ENCODE results near the gene ARID1A.
A peak's percentile ranks its signal among the peaks of the same experiment; 100 is the strongest.
"Not testable (repeated sequence)": the region's sequence is repeated elsewhere in the genome, so short reads cannot be mapped to it uniquely, and the experiment has no call there.

ARID1A gene

DNA sequence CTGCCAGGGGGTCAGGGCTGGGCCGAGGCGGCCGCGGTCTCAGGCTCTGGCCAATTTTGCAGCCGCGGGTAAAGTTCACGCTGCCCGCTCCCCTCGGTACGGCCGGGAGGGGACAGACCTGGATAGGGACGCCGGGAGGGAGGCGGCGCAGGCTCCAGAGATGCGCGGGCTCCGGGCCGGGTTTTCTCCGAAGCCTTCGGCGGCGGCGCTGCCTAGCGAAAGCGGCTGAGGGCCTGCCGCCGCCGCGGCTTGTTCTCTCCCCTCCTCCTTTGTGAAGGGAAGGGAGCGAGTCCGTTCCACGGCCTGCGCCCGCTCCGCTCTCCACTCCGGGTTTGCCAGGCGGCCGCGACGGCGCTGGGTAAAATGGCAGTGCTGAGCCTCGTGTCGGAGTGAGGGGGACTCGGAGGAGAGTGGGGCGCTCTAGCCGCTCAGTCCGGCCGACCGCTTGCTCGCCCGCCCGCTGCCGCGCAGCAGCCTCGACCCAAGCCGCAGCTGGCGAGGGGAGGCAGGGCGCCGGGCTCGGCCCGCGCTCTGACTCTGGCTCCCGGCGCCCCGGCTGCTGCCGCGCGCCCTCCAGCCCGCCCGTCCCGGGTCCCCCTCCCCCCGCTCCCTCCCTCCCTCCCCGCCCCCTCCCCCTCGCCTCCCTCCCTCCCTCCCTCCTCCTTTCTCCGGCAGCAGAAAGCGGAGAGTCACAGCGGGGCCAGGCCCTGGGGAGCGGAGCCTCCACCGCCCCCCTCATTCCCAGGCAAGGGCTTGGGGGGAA is at the start of gene ARID1A:
Gene ARID1A, plus strand, starts transcription at position 660 of the 763 bp plus-strand sequence. CDS start 389 bp downstream, outside the sequence.
- peak; percentile 98 for DNase-seq

DNA sequence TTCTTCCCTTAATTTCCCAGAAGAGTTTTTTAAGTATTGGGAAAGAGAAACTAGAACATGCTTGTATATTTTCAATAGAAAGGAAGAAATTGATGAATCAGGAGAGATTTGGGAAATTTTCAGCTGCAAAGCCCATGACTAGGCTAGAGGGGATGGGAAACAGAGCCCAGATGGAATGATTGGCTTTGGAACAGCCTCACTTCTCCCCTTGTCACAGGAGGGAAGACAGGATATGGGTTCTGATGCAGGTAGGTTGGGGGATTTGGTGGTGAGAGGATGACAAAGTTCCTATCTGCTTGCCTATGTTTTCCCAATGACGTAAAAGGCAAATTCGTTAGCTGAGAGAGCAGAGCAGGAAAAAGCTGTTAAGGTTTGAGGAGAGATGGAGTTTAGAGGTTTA is 31.0 kb upstream of the ARID1A start:
- no peak for DNase-seq

- no peak for DNase-seq
Measured at GRCh38 chr1:26666855-26667254, 29.0 kb upstream of the ARID1A start.

DNA sequence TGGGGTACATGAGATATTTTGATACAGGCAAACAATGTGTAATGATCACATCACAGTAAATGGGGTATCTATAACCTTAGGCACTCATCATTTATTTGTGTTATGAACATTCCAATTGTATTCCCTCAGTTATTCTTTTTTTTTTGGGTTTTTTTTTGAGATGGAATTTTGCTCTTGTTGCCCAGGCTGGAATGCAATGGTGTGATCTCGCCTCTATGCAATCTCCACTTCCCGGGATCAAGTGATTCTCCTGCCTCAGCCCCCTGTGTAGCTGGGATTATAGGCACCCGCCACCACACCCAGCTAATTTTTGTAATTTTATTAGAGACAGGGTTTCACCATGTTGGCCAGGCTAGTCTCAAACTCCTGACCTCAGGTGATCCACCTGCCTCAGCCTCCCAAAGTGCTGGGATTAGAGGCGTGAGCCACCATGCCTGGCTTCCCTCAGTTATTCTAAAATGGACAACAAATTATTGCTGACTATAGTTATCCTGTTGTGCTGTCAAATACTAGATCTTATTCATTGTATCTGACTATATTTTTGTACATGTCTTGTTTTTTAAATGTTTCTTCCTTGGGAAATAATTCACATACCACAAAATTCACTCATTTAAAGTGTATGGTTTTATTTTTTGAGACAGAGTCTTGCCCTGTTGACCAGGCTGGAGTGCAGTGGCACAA is 27.6 kb upstream of the ARID1A start:
- not testable (repeated sequence) for DNase-seq

DNA sequence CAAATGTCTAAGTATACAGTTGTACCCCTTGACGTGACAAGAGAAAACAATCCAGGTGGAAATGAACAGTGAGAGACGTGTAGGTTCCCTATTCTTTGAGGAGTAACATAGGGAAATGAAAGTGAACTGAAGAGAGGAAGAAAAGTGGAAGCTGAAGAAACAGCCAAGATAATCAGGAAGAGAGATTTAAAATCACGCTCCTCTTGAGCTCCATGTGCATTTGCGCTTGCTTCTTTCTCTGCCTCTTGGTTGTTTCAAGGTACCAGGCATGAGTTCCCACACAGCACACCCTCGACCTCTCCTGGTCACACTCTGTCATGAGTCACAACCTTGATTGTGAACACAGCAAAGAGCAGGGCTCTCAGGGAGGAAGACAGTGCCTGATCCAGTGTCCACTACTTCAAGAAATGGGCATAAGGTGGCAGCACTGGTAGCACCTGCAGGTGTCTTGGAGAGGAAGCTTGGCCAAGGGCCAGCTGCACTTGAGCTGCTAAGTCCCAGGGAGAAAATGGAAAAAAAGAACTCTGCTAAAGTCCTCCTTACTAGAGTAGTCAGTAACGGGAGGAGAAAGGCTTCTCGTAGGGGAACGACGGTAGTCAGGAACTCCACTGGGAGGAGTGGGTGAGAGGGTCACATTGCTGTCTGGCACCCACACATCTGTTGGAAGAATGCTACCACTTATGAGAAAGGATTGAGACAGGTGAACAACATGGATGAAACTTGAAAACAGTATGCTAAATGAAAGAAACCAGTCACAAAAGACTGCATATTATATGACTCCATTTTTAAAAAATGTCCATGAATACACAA is 18.3 kb upstream of the ARID1A start:
- peak; percentile 75 for DNase-seq

- no peak for DNase-seq
Measured at GRCh38 chr1:26684763-26685508, 10.9 kb upstream of the ARID1A start.

- no peak for DNase-seq
Measured at GRCh38 chr1:26686795-26687194, 9.0 kb upstream of the ARID1A start.

GRCh38 chr1:26689504-26689903 is 6.3 kb upstream of the ARID1A start:
- DNase-seq: no peak

- DNase-seq: no peak
Measured at GRCh38 chr1:26690157-26690556, 5.7 kb upstream of the ARID1A start.

DNA sequence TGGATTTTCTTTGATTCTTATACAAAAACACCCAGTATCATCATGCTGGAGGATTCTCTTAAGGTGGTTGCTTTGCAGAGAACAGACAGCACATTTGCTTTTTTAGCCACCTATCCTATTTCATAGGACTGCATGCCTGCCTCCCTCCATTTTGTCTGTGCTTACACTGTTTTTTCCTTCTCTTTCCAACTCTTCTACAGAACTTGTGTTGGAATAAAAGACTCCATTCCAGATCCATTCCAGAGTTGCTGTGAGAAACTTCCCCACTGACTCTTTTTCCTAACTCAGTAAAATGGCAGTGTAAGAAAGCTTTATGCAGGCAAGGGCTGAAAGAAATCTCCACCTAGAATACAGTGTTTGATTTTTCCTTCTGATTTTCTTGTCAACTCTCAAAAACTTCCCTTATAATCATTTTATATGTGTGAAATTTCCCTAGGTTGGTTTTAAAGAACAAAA is 5.2 kb upstream of the ARID1A start:
- no peak for DNase-seq

DNA sequence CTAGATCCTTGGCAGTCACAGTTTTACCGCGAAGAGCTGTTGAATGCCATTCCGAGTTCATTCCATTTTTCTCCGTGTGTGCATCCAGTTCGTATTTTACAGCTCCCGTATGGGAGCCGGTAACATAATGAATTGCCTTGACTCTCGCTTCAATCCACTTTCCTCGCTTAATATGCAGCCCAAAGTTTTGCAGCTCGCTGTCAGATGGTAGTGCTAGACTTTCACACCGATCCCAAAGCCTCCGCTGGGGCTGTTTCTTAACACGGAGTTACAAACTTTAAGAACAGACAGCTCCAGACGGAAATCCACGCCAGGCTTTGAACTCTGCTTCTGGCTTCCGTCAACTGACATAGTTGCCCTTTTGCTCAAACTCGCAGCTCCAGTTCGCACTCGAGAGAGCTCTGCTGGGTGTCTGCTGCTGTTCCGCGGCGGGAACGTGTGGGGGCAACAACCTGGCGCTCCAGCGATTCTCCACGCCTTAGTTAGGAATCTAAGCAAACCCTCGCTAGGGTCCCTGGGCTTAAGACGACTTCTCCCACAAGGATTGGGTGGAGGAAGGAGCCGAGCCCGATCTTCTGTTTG is 3.5 kb upstream of the ARID1A start:
- DNase-seq: peak; percentile 89

- peak; percentile 93 for DNase-seq
Measured at GRCh38 chr1:26692793-26693490, 2.9 kb upstream of the ARID1A start.

DNA sequence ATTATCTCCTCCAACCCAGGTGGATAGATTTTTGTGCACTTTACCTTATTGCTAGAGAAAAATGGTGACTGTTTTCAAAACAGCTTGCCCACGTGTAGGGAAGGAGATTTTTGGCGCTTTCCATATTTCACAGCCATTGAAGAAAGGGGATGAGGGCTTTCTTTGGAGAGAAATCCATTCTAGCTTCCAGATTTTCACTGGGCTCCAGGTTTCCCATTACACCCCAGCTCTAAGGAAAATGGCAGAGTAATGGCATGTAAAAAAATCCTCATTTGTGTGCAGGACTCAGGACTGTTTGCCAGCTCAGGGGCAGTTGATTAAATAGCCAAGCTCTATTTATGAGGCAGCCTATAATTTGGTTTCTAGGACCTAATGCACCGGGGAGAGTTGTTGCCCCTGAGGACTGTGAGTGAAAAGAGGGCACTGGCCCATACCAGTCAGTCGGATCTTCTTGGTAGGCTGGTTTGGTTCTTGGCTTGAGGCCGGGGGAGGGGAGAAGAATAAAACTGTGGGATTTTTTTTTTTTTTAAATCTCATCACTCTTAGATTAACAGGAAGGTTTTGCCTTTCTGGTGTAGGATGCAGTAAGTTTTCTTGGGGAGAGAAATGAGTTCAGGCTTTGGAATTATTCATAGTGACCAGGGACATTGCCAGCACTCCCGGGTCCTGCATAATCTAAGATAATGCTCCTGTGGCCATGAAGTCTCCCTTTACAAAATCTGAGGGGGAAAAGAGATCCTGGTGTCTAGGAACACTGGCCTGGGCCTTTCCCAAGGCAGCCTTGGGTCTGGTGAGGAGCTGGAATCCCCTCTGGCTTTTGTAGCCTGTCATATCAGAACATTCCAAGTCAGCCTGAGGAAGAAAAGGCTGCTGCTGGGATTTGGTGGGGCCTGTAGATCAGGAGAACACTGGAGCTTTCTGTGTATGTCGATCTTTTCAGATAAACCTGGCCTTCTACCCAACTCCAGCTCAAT is 1.9 kb upstream of the ARID1A start:
- DNase-seq: no peak

- peak; percentile 42 for DNase-seq
Measured at GRCh38 chr1:26694638-26695355, 1.0 kb upstream of the ARID1A start.

DNA sequence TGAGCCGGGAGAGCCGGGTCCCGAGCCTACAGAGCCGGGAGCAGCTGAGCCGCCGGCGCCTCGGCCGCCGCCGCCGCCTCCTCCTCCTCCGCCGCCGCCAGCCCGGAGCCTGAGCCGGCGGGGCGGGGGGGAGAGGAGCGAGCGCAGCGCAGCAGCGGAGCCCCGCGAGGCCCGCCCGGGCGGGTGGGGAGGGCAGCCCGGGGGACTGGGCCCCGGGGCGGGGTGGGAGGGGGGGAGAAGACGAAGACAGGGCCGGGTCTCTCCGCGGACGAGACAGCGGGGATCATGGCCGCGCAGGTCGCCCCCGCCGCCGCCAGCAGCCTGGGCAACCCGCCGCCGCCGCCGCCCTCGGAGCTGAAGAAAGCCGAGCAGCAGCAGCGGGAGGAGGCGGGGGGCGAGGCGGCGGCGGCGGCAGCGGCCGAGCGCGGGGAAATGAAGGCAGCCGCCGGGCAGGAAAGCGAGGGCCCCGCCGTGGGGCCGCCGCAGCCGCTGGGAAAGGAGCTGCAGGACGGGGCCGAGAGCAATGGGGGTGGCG is 371 bp downstream of the ARID1A start:
- no peak for DNase-seq

GRCh38 chr1:26696654-26697430 is 1.0 kb downstream of the ARID1A start:
- peak; percentile 73 for DNase-seq

- DNase-seq: no peak
Measured at GRCh38 chr1:26697431-26697977, 1.7 kb downstream of the ARID1A start.
